ENCODE data around the gene PAIP2B.

Gene PAIP2B

DNA sequence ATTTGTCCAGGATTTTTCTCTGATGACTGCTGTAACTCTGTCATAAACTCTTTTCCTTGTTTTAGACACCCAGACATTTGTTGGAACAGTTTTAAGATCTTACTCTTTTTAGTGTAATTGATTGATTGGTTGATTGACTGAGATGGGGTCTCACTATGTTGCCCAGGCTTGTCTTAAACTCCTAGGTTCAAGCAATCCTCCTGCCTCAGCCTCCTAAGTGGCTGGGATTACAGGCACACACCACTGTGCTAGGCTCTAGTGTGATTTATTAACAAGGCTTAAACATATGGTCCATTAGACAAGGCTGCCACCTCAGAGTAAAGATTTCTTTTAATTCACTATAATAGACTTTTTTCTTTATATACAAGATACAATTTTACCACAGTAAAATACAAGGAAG, 2.0 kb downstream of the PAIP2B start:
- peaks cover 0 to 3% of the 10 kb centered on the region in 2 experiments; a peak in 1 of 3 replicates for H3K36me3 ChIP-seq (ENCODE audit: control insufficient read depth in 2 of 2, insufficient read depth in 1 of 2, low read length in 2 of 2)
- POLR2A ChIA-PET: no interaction called here
- H3K4me1 ChIP-seq (ENCODE audit: control insufficient read depth, insufficient read depth, low read length): peaks cover 5% of the 10 kb centered on the region; the same call in 1 of the 2 replicates
- H3K9me3 ChIP-seq (ENCODE audit: control insufficient read depth, insufficient read depth, low read depth, low read length): no peaks in the 10 kb centered on the region
- TF ChIP-seq OVOL3 (tag by site-specific recombination; IDR thresholded peaks at IDR 0.05): no peak
- peak; percentile 73 for TF ChIP-seq ZNF121 (tag by site-specific recombination; IDR thresholded peaks at IDR 0.05)
- no peak for TF ChIP-seq ZNF433 (tag by site-specific recombination; IDR thresholded peaks at IDR 0.05; ENCODE audit: low read depth)
- TF ChIP-seq KLF9 (tag by site-specific recombination; IDR thresholded peaks at IDR 0.05; ENCODE audit: low read depth): no peak
- no peak overlapping the region for H3K27ac ChIP-seq (ENCODE audit: extremely low read depth, low read depth, low read length)
- CTCF ChIA-PET: interaction anchor here (0.6 to 4.2 kb wide), 7 partner anchors 58 to 407 kb away, joined by 3 to 12 read pairs (median 6); no protein-coding TSS in a partner anchor
- no peak overlapping the region for H3K4me3 ChIP-seq (ENCODE audit: low read depth, low read length)

DNA sequence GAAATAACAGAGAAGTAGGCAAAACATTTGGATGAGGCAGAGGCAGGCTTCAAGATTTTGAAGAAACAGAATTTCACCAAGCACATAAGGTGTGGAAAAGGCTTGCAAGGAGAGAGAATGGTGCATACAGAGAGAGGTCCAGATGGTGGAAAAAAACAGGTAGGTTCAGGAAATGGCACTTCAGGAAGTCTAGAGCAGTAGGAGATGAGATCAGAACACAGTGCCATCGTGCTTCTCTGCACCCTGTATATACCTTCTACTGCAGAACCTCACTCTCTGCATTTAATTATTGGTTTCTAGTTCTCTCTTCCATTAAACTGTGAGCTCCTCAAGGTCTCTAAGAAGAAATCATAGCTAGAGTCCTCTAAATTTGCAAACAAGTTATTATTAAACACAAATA, 2.4 kb downstream of the PAIP2B start:
- ChIA-PET CTCF (interaction anchor here (0.6 to 4.2 kb wide), 14 partner anchors 11 to 290 kb away, joined by 3 to 24 read pairs (median 6); no protein-coding TSS in a partner anchor), POLR2A (no interaction called here)
- Histone ChIP-seq H3K4me1 (ENCODE audit: control insufficient read depth, insufficient read depth, low read length) (peaks cover 5% of the 10 kb centered on the region; the same call in 1 of the 2 replicates), H3K9me3 (ENCODE audit: control insufficient read depth, insufficient read depth, low read depth, low read length) (no peaks in the 10 kb centered on the region), H3K4me3 (ENCODE audit: low read depth, low read length) (no peak overlapping the region), H3K36me3 (ENCODE audit: control insufficient read depth in 2 of 2, insufficient read depth in 1 of 2, low read length in 2 of 2) (peaks cover 0 to 3% of the 10 kb centered on the region in 2 experiments; a peak in 1 of 3 replicates), H3K27ac (ENCODE audit: extremely low read depth, low read depth, low read length) (no peak overlapping the region)
- TF ChIP-seq ZNF610 (tag by site-specific recombination; IDR thresholded peaks at IDR 0.05; ENCODE audit: borderline replicate concordance) (no peak), ZNF433 (tag by site-specific recombination; IDR thresholded peaks at IDR 0.05; ENCODE audit: low read depth) (no peak), MZF1 (tag by site-specific recombination; IDR thresholded peaks at IDR 0.05; ENCODE audit: borderline replicate concordance) (no peak), ZNF184 (tag by site-specific recombination; IDR thresholded peaks at IDR 0.05) (no peak), RBAK (tag by site-specific recombination; IDR thresholded peaks at IDR 0.05) (no peak), ZNF600 (tag by site-specific recombination; IDR thresholded peaks at IDR 0.05) (no peak), ZNF560 (tag by site-specific recombination; IDR thresholded peaks at IDR 0.05; ENCODE audit: borderline replicate concordance) (no peak)
- TF ChIP-seq, protein P1, sequence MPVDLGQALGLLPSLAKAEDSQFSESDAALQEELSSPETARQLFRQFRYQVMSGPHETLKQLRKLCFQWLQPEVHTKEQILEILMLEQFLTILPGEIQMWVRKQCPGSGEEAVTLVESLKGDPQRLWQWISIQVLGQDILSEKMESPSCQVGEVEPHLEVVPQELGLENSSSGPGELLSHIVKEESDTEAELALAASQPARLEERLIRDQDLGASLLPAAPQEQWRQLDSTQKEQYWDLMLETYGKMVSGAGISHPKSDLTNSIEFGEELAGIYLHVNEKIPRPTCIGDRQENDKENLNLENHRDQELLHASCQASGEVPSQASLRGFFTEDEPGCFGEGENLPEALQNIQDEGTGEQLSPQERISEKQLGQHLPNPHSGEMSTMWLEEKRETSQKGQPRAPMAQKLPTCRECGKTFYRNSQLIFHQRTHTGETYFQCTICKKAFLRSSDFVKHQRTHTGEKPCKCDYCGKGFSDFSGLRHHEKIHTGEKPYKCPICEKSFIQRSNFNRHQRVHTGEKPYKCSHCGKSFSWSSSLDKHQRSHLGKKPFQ (tag by site-specific recombination; IDR thresholded peaks at IDR 0.05): no peak

DNA sequence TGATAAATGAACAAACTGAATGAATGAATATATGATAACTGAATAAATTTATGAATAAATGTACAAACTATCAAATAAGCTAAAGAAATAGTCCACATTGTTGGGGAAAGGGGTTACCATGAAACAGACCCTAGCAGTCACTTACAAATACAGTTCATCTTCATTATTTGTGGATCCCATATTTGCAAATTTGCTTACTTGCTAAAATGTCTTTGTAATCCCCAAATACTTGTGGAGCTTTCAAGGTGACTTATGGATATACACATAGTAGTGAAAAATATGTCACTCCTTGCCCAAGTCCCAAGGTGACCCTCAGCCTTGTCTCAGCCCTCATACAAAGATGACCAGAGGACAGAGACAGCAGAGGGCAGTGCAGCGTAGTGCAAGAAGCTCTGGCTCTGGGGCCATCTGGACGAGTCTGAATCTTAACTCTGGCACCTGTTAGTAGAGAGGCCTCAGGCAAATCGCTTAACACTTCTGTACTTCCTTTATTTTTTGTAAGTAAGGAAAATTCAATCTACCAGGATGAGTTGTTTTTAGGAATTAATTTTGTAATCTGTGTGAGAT, 3.1 kb downstream of the PAIP2B start:
- ChIA-PET CTCF (interaction anchor here (0.6 to 4.2 kb wide), 17 partner anchors 10 to 385 kb away, joined by 3 to 24 read pairs (median 4); partner anchors contain the start of gene ZNF638), POLR2A (interaction anchor here (0.7 kb wide), 1 partner anchor 55 kb away, joined by 4 read pairs; no protein-coding TSS in a partner anchor)
- Histone ChIP-seq H3K9me3 (ENCODE audit: control insufficient read depth, insufficient read depth, low read depth, low read length) (no peaks in the 10 kb centered on the region), H3K4me3 (ENCODE audit: low read depth, low read length) (no peak overlapping the region), H3K4me1 (ENCODE audit: control insufficient read depth, insufficient read depth, low read length) (peaks cover 5% of the 10 kb centered on the region; the same call in 1 of the 2 replicates), H3K27ac (ENCODE audit: extremely low read depth, low read depth, low read length) (no peak overlapping the region), H3K36me3 (ENCODE audit: control insufficient read depth in 2 of 2, insufficient read depth in 1 of 2, low read length in 2 of 2) (peaks cover 0 to 3% of the 10 kb centered on the region in 2 experiments; a peak in 1 of 3 replicates)
- TF ChIP-seq ZNF654 (tag by site-specific recombination; IDR thresholded peaks at IDR 0.05; ENCODE audit: low read depth) (peak; percentile 53), ZNF658 (tag by site-specific recombination; IDR thresholded peaks at IDR 0.05) (no peak), ZNF629 (tag by site-specific recombination; IDR thresholded peaks at IDR 0.05) (no peak), ZNF416 (tag by site-specific recombination; IDR thresholded peaks at IDR 0.05) (no peak), ZNF621 (tag by site-specific recombination; IDR thresholded peaks at IDR 0.05) (no peak), BCL11B (tag by site-specific recombination; IDR thresholded peaks at IDR 0.05; ENCODE audit: low read depth) (no peak), ZNF501 (tag by site-specific recombination; IDR thresholded peaks at IDR 0.05) (no peak), ZBTB21 (tag by site-specific recombination; IDR thresholded peaks at IDR 0.05) (no peak), PRDM1 (tag by site-specific recombination; IDR thresholded peaks at IDR 0.05) (no peak), HOXA7 (CRISPR knock-in tag; IDR thresholded peaks at IDR 0.05; ENCODE audit: borderline replicate concordance) (no peak), ZBTB17 (tag by site-specific recombination; IDR thresholded peaks at IDR 0.05) (peak; percentile 34; the same call in 1 of the 2 replicates), SCRT1 (tag by site-specific recombination; IDR thresholded peaks at IDR 0.05; ENCODE audit: borderline replicate concordance) (0 out of 2 replicates have a peak, but pooled peaks have one; percentile 18), SCRT2 (tag by site-specific recombination; IDR thresholded peaks at IDR 0.05) (peak; percentile 73)
- TF ChIP-seq, protein P2, sequence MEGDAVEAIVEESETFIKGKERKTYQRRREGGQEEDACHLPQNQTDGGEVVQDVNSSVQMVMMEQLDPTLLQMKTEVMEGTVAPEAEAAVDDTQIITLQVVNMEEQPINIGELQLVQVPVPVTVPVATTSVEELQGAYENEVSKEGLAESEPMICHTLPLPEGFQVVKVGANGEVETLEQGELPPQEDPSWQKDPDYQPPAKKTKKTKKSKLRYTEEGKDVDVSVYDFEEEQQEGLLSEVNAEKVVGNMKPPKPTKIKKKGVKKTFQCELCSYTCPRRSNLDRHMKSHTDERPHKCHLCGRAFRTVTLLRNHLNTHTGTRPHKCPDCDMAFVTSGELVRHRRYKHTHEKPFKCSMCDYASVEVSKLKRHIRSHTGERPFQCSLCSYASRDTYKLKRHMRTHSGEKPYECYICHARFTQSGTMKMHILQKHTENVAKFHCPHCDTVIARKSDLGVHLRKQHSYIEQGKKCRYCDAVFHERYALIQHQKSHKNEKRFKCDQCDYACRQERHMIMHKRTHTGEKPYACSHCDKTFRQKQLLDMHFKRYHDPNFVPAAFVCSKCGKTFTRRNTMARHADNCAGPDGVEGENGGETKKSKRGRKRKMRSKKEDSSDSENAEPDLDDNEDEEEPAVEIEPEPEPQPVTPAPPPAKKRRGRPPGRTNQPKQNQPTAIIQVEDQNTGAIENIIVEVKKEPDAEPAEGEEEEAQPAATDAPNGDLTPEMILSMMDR (tag by site-specific recombination; IDR thresholded peaks at IDR 0.05): no peak
- TF ChIP-seq, protein P3, sequence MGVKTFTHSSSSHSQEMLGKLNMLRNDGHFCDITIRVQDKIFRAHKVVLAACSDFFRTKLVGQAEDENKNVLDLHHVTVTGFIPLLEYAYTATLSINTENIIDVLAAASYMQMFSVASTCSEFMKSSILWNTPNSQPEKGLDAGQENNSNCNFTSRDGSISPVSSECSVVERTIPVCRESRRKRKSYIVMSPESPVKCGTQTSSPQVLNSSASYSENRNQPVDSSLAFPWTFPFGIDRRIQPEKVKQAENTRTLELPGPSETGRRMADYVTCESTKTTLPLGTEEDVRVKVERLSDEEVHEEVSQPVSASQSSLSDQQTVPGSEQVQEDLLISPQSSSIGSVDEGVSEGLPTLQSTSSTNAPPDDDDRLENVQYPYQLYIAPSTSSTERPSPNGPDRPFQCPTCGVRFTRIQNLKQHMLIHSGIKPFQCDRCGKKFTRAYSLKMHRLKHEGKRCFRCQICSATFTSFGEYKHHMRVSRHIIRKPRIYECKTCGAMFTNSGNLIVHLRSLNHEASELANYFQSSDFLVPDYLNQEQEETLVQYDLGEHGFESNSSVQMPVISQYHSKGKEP (tag by site-specific recombination; IDR thresholded peaks at IDR 0.05): no peak

Data from HEK293 (cell line).